Smooth muscle cell (in vitro differentiated cells): ENCODE data around the gene SUPT4H1. TPM values are rescaled to one million over a fixed set of nuclear protein-coding genes. Genes with fewer than 3 reads are reported as not detected.

Source experiments
- DNase-seq: peaks from one replicate; lab custom pipeline; 2025; ENCODE audit not compliant: unreplicated experiment; lab: John Stamatoyannopoulos, UW
- H2AFZ ChIP-seq: fragments of 200-600 bp; sonication (generic); 2 replicates; pipeline ENCODE4 v1.6.0; 2016; ENCODE audit warnings: antibody characterized with exemption, low read depth, mild to moderate bottlenecking
- H3F3A ChIP-seq: fragments of 200-600 bp; sonication (generic); 2 replicates; pipeline ENCODE4 v1.6.0; 2017; ENCODE audit warnings: antibody characterized with exemption, low read depth
- H3K27ac ChIP-seq: fragments of 200-600 bp; sonication (generic); 2 replicates; pipeline ENCODE4 v1.5.1; 2016; ENCODE audit warnings: low read depth, mild to moderate bottlenecking
- H3K27me3 ChIP-seq: fragments of 200-600 bp; sonication (generic); 2 replicates; pipeline ENCODE4 v1.6.1; 2016; ENCODE audit warnings: low read depth, mild to moderate bottlenecking
- H3K36me3 ChIP-seq: fragments of 200-600 bp; sonication (generic); 2 replicates; pipeline ENCODE4 v1.5.1; 2016; ENCODE audit warnings: low read depth
- H3K4me1 ChIP-seq: fragments of 200-600 bp; sonication (generic); 2 replicates; pipeline ENCODE4 v1.5.1; 2016; ENCODE audit warnings: low read depth
- H3K4me2 ChIP-seq: fragments of 200-600 bp; sonication (generic); 2 replicates; pipeline ENCODE4 v1.6.0; 2016; ENCODE audit warnings: mild to moderate bottlenecking
- H3K4me3 ChIP-seq: fragments of 200-600 bp; sonication (generic); 2 replicates; pipeline ENCODE4 v1.5.1; 2016; ENCODE audit warnings: mild to moderate bottlenecking
- H3K79me2 ChIP-seq: fragments of 200-600 bp; sonication (generic); 2 replicates; pipeline ENCODE4 v1.6.0; 2016; ENCODE audit warnings: low read depth, mild to moderate bottlenecking
- H3K9ac ChIP-seq: fragments of 200-600 bp; sonication (generic); 2 replicates; pipeline ENCODE4 v1.6.0; 2016; ENCODE audit warnings: low read depth
- H3K9me3 ChIP-seq: fragments of 200-600 bp; sonication (generic); replicated peaks from 2 replicates; pipeline ENCODE4 v1.5.1; 2016; ENCODE audit warnings: low read depth
- H4K20me1 ChIP-seq: fragments of 200-600 bp; sonication (generic); 2 replicates; pipeline ENCODE4 v1.6.0; 2016; ENCODE audit warnings: low read depth
- CTCF ChIP-seq: fragments of 200-600 bp; sonication (generic); IDR thresholded peaks from 2 replicates; pipeline ENCODE4 v1.5.1; 2017; ENCODE audit warnings: borderline replicate concordance, mild to moderate bottlenecking, antibody characterized with exemption; ENCODE audit not compliant: insufficient read depth, poor library complexity, severe bottlenecking
- WGBS: methylation state at CpG from one replicate; pipeline ENCODE4 v1.1.7; 2016; ENCODE audit warnings: low lambda C conversion rate; 5-methylcytosine and 5-hydroxymethylcytosine counted together
- polyA plus RNA-seq: library from polyadenylated mRNA; unstranded; fragments of >200 nt; fragmentation: Nextera tagmentation; extraction: Ambion mirVana; gene quantifications from 2 replicates; pipeline ENCODE4 v1.2.1, GENCODE V29; 2016
- total RNA-seq: library from RNA; depleted of rRNA; stranded (reverse); fragments of >200 nt; gene quantifications from 2 replicates; pipeline ENCODE4 v1.2.3, GENCODE V29; 2014

The SUPT4H1 gene
- total and polyA plus RNA-seq, 2 experiments from 2014 or later = 66.1 to 107 TPM

DNA sequence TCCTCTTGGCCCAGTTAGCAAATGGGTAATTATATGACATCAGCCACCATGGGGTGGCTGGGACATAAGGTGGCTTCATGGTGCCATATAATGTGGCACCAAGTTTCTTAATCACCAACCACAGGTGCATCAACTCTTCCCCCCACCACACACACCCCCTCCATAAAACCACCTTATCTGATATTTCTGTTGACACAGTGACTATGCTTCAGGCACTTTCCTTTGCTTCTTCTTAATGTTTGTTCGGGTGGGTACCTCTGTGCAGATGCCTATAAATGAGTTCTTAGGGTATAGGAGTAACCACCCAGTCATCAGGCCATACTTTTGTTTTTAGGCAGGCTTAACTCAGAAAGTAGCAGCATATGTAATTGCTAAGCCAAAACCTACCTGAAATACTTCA lies 35.8 kb upstream of the SUPT4H1 start:
- Histone ChIP-seq H3K36me3 (no peaks in the 10 kb centered on the region), H3K9ac (no peak overlapping the region), H3K9me3 (no peaks in the 10 kb centered on the region), H3K27me3 (no peaks in the 10 kb centered on the region), H3K27ac (no peak overlapping the region), H3K4me2 (no peak overlapping the region), H4K20me1 (no peaks in the 10 kb centered on the region), H3K4me1 (peaks cover 12% of the 10 kb centered on the region), H3K4me3 (no peak overlapping the region), H2AFZ (no peak overlapping the region), H3F3A (no peaks in the 10 kb centered on the region), H3K79me2 (no peaks in the 10 kb centered on the region)
- TF ChIP-seq CTCF = no peak
- WGBS = 53% methylated on average over 1 of the region's 1 CpG
- DNase-seq = no peak

DNA sequence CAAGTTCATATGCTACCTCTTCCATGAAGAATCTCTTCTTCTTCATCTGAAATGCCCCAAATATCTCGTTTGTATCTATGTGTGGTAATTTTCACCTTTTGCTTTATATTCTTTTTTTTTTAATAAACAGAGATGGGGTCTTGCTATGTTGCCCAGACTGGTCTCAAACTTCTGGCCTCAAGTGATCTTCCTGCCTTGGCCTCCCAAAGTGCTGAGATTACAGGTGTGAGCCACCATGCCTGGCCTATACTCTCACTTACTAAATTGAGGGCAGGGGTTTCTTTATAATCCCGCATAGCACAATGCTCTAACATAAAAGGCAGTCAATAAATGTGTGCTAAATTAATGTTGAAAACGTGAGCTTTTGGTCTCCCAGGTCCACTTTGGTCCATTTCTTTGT lies 34.7 kb upstream of the SUPT4H1 start:
- no peak overlapping the region for H3K27ac ChIP-seq
- H3F3A ChIP-seq = no peaks in the 10 kb centered on the region
- 80% methylated on average over 3 of the region's 3 CpGs for WGBS
- no peak overlapping the region for H3K9ac ChIP-seq
- no peak overlapping the region for H3K4me2 ChIP-seq
- no peaks in the 10 kb centered on the region for H4K20me1 ChIP-seq
- no peak for DNase-seq
- no peak overlapping the region for H3K4me3 ChIP-seq
- H2AFZ ChIP-seq = no peak overlapping the region
- no peaks in the 10 kb centered on the region for H3K27me3 ChIP-seq
- TF ChIP-seq CTCF = no peak
- H3K36me3 ChIP-seq = no peaks in the 10 kb centered on the region
- H3K4me1 ChIP-seq = peaks cover 12% of the 10 kb centered on the region
- H3K9me3 ChIP-seq = no peaks in the 10 kb centered on the region
- H3K79me2 ChIP-seq = no peaks in the 10 kb centered on the region

- H3K79me2 ChIP-seq = no peaks in the 10 kb centered on the region
- H3K9me3 ChIP-seq = no peaks in the 10 kb centered on the region
- 90% methylated on average over 4 of the region's 4 CpGs for WGBS
These were observed 33.4 kb upstream of the SUPT4H1 start for GRCh38 chr17:58385359-58385899.

More at GRCh38 chr17:58385359-58385899, 33.4 kb upstream of the SUPT4H1 start:
- no peaks in the 10 kb centered on the region for H3F3A ChIP-seq
- no peaks in the 10 kb centered on the region for H3K36me3 ChIP-seq
- H4K20me1 ChIP-seq = no peaks in the 10 kb centered on the region
- H3K4me2 ChIP-seq = no peak overlapping the region
- H3K27me3 ChIP-seq = no peaks in the 10 kb centered on the region
- H3K9ac ChIP-seq = no peak overlapping the region
- no peak overlapping the region for H3K4me3 ChIP-seq
- TF ChIP-seq CTCF = no peak
- peaks cover 12% of the 10 kb centered on the region for H3K4me1 ChIP-seq
- no peak overlapping the region for H3K27ac ChIP-seq
- no peak for DNase-seq
- no peak overlapping the region for H2AFZ ChIP-seq
